Lung (tissue), 12 donors: ENCODE results near the gene HNRNPLL. TPM values are rescaled to one million over a fixed set of nuclear protein-coding genes. Genes with fewer than 3 reads are reported as not detected.

Experiments
- ATAC-seq: fragments of 200-7000 bp; cut with Tn5 transposase; one replicate; pipeline ENCODE4 v1.9.1; 2020; ENCODE audit warnings: moderate number of reproducible peaks; ENCODE audit not compliant: insufficient read depth, low FRiP score
- DNase-seq, 3 donors: peaks; one replicate each; pipeline ENCODE4 v3.0.0-alpha.2; 2013 to 2017
- H3K27ac ChIP-seq, 2 donors: one replicate each; pipeline ENCODE4 v1.5.1; 2013; ENCODE audit warnings: mild to moderate bottlenecking in 2 of 2, moderate library complexity in 2 of 2, control low read depth in 1 of 2, inconsistent platforms in 1 of 2, low read depth in 1 of 2, low read length in 1 of 2
- H3K27me3 ChIP-seq, 3 donors: one replicate each; pipeline ENCODE4 v1.5.1; 2013; ENCODE audit warnings: low read length in 2 of 3; ENCODE audit not compliant: control insufficient read depth in 3 of 3, insufficient read depth in 3 of 3
- H3K36me3 ChIP-seq, 4 donors: one replicate each; pipeline ENCODE4 v1.5.1; 2013; ENCODE audit warnings: low read length in 4 of 4, mild to moderate bottlenecking in 1 of 4, moderate library complexity in 1 of 4; ENCODE audit not compliant: control insufficient read depth in 4 of 4, insufficient read depth in 4 of 4
- H3K4me1 ChIP-seq, 5 donors: one replicate each; pipeline ENCODE4 v1.5.1; 2013; ENCODE audit warnings: low read length in 5 of 5, mild to moderate bottlenecking in 2 of 5, moderate library complexity in 1 of 5; ENCODE audit not compliant: control insufficient read depth in 5 of 5, insufficient read depth in 5 of 5
- H3K4me3 ChIP-seq: one replicate; pipeline ENCODE4 v1.5.1; 2013; ENCODE audit warnings: mild to moderate bottlenecking, control low read depth, moderate library complexity
- H3K9ac ChIP-seq, 2 donors: one replicate each; pipeline ENCODE4 v1.5.1; 2013; ENCODE audit warnings: low read length in 2 of 2, control low read depth in 1 of 2; ENCODE audit not compliant: insufficient read depth in 1 of 2
- H3K9me3 ChIP-seq, 4 donors: one replicate each; pipeline ENCODE4 v1.5.1; 2013; ENCODE audit warnings: low read length in 3 of 4, mild to moderate bottlenecking in 1 of 4, moderate library complexity in 1 of 4; ENCODE audit not compliant: control insufficient read depth in 4 of 4, insufficient read depth in 3 of 4
- WGBS, 2 donors: extraction: QIAGEN DNeasy Blood & Tissue Kit; methylation state at CpG; one replicate each; pipeline ENCODE4 v1.1.7; 2013; 5-methylcytosine and 5-hydroxymethylcytosine counted together
- polyA plus RNA-seq, 2 donors: library from polyadenylated mRNA; stranded (reverse); fragments of 200-250 nt; gene quantifications; one replicate each; pipeline ENCODE4 v1.2.1, GENCODE V29; 2013
- total RNA-seq, 2 donors: library from RNA; depleted of rRNA in 1 of 2; stranded (reverse); fragments of >200 nt in 1 of 2; gene quantifications; one replicate each; pipeline ENCODE4 v1.2.1, GENCODE V29; 2014 to 2021
- TF ChIP-seq, protein P1 (sequence below): IDR thresholded peaks from 2 replicates; pipeline ENCODE4 v1.5.1; 2012; ENCODE audit warnings: mild to moderate bottlenecking; ENCODE audit errors: control extremely low read depth, extremely low read depth
- donor health status: control.
- donor health status: control.
- donor health status: Bipolar disorder and iron deficiency.
- donor health status: healthy.
- donor health status: DM: yes; HTN: yes; CAD: no.

The HNRNPLL gene
- total and polyA plus RNA-seq, 4 donors = 12.4 to 88.8 (median 30.7) TPM

GRCh38 chr2:38532366-38532765 lies 70.4 kb downstream of the HNRNPLL start:
- DNase-seq = no peak
- Histone ChIP-seq H3K27ac (no peak overlapping the region), H3K9ac (no peak overlapping the region), H3K4me1 (peaks cover 0 to 8% (median 2%) of the 10 kb centered on the region in 5 donors), H3K27me3 (peaks cover 0 to 5% (median 0%) of the 10 kb centered on the region in 3 donors), H3K4me3 (no peak overlapping the region), H3K9me3 (no peaks in the 10 kb centered on the region), H3K36me3 (no peaks in the 10 kb centered on the region)
- TF ChIP-seq, protein P1, sequence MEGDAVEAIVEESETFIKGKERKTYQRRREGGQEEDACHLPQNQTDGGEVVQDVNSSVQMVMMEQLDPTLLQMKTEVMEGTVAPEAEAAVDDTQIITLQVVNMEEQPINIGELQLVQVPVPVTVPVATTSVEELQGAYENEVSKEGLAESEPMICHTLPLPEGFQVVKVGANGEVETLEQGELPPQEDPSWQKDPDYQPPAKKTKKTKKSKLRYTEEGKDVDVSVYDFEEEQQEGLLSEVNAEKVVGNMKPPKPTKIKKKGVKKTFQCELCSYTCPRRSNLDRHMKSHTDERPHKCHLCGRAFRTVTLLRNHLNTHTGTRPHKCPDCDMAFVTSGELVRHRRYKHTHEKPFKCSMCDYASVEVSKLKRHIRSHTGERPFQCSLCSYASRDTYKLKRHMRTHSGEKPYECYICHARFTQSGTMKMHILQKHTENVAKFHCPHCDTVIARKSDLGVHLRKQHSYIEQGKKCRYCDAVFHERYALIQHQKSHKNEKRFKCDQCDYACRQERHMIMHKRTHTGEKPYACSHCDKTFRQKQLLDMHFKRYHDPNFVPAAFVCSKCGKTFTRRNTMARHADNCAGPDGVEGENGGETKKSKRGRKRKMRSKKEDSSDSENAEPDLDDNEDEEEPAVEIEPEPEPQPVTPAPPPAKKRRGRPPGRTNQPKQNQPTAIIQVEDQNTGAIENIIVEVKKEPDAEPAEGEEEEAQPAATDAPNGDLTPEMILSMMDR = no peak
- ATAC-seq = no peak
- WGBS, 2 donors = 87 to 92% methylated on average over 2 of the region's 2 CpGs

- DNase-seq (no peak), ATAC-seq (no peak)
- Histone ChIP-seq H3K27ac (no peak overlapping the region), H3K36me3 (no peaks in the 10 kb centered on the region), H3K4me3 (no peak overlapping the region), H3K27me3 (peaks cover 0 to 5% (median 0%) of the 10 kb centered on the region in 3 donors), H3K4me1 (peaks cover 0 to 8% (median 2%) of the 10 kb centered on the region in 5 donors), H3K9me3 (no peaks in the 10 kb centered on the region), H3K9ac (no peak overlapping the region)
- TF ChIP-seq, protein P1 = no peak
- 88 to 91% methylated on average over 14 of the region's 14 CpGs for WGBS, 2 donors
Measured at GRCh38 chr2:38529208-38529607, 73.5 kb downstream of the HNRNPLL start.

- Histone ChIP-seq H3K36me3 (no peaks in the 10 kb centered on the region), H3K9ac (no peak overlapping the region), H3K9me3 (no peaks in the 10 kb centered on the region), H3K27ac (no peak overlapping the region), H3K27me3 (peaks cover 0 to 5% (median 0%) of the 10 kb centered on the region in 3 donors), H3K4me1 (peaks cover 0 to 8% (median 2%) of the 10 kb centered on the region in 5 donors), H3K4me3 (no peak overlapping the region)
- 62 to 76% methylated on average over 5 of the region's 5 CpGs for WGBS, 2 donors
- TF ChIP-seq, protein P1 = no peak
- no peak for DNase-seq
- no peak for ATAC-seq
Measured at GRCh38 chr2:38528534-38528933, 74.2 kb downstream of the HNRNPLL start.

GRCh38 chr2:38528008-38528442 lies 74.7 kb downstream of the HNRNPLL start:
- 2 to 5% methylated on average over 27 of the region's 27 CpGs for WGBS, 2 donors
- H3K36me3 ChIP-seq = no peaks in the 10 kb centered on the region
- H3K27ac ChIP-seq = no peak overlapping the region
- TF ChIP-seq, protein P1 = no peak
- ATAC-seq = peak; percentile 76
- peaks cover 0 to 5% (median 0%) of the 10 kb centered on the region in 3 donors for H3K27me3 ChIP-seq
- peaks cover 0 to 8% (median 2%) of the 10 kb centered on the region in 5 donors for H3K4me1 ChIP-seq
- DNase-seq = peak; percentile 56 to 64 (median 59)
- no peaks in the 10 kb centered on the region for H3K9me3 ChIP-seq
- H3K9ac ChIP-seq = peak overlapping the region in 1 of 2 donors; percentile 55
- no peak overlapping the region for H3K4me3 ChIP-seq
